ENCODE measurements around the gene GFOD2. TPM values are rescaled to one million over a fixed set of nuclear protein-coding genes. Genes with fewer than 3 reads are reported as not detected.

The GFOD2 gene
- total and polyA plus RNA-seq, 12 donors: 6.0 to 10.9 (median 8.2) TPM

DNA sequence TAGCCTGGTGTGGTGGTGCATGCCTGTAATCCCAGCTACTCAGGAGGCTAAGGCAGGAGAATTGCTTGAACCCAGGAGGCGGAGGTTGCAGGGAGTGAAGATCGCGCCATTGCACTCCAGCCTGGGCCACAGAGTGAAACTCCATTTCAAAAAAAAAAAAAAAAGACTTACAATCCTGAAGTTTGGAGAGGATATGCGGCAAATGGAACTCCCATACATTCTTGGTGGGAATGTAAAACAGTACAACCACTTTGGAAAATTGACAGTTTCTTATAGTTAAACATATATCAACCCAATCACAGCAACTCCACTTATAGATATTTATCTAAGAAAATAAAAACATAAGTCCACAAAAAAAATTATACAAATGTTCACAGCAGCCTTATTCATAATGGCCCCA, 11.9 kb downstream of the GFOD2 start:
- peaks cover 0 to 25% (median 11%) of the 10 kb centered on the region in 9 donors for H3K4me1 ChIP-seq
- no peak overlapping the region for H3K27ac ChIP-seq
- no peaks in the 10 kb centered on the region for H3K27me3 ChIP-seq
- H3K4me3 ChIP-seq: no peak overlapping the region
- 88 to 99% methylated on average over 4 of the region's 4 CpGs for WGBS, 2 donors
- ATAC-seq (no peak), DNase-seq (no peak)
- no peaks in the 10 kb centered on the region for H3K9me3 ChIP-seq
- H3K36me3 ChIP-seq: peaks cover 0 to 6% (median 0%) of the 10 kb centered on the region in 9 donors
- intact Hi-C loops (cut with DNase I): no loop called here
- TF ChIP-seq, protein P1, sequence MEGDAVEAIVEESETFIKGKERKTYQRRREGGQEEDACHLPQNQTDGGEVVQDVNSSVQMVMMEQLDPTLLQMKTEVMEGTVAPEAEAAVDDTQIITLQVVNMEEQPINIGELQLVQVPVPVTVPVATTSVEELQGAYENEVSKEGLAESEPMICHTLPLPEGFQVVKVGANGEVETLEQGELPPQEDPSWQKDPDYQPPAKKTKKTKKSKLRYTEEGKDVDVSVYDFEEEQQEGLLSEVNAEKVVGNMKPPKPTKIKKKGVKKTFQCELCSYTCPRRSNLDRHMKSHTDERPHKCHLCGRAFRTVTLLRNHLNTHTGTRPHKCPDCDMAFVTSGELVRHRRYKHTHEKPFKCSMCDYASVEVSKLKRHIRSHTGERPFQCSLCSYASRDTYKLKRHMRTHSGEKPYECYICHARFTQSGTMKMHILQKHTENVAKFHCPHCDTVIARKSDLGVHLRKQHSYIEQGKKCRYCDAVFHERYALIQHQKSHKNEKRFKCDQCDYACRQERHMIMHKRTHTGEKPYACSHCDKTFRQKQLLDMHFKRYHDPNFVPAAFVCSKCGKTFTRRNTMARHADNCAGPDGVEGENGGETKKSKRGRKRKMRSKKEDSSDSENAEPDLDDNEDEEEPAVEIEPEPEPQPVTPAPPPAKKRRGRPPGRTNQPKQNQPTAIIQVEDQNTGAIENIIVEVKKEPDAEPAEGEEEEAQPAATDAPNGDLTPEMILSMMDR (IDR thresholded peaks at IDR 0.05): no peak

DNA sequence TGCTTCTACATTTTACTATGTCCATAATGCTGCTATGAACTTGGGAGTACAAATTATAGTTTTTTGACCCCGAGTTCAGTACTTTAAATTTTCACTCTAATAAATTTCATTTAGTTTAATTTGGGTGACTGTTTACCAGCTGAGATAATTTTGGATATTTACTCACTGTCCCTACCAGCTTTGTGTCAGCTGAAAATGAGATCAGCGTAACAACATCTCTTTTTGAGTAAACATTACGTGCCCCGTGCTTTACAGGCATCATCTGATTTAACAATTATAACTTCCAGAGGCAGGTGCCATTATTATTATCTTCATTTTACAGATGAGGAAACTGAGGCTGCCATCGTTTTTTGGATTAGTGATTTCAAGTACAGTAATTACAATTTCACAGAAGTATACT, 15.0 kb downstream of the GFOD2 start:
- H3K27ac ChIP-seq: peak overlapping the region in 1 of 10 donors; percentile 31

DNA sequence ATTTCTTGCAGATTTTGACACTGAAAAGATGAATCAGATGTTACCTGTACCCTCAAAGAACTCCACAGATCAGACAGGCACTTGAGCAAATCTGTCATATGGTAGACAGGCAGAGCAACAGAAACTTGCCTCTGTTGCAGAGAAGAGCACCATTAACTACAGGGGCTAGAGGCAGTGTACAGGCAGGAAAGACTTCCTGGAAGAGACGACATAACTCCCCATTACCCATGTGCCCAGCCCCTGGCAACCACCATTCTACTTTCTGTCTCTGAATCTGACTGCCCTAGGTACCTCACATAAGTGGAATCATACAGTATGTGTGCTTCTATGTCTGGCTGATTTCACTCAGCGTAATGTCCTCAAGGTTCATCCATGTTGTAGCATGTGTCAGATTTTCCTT, 15.5 kb downstream of the GFOD2 start:
- Histone ChIP-seq H3K4me3 (no peak overlapping the region), H3K36me3 (peaks cover 0 to 14% (median 0%) of the 10 kb centered on the region in 9 donors), H3K27me3 (no peaks in the 10 kb centered on the region), H3K9me3 (peaks cover 0 to 11% (median 0%) of the 10 kb centered on the region in 11 donors), H3K4me1 (peaks cover 0 to 25% (median 11%) of the 10 kb centered on the region in 9 donors), H3K27ac (peak overlapping the region in 4 of 10 donors; percentile 16 to 34 (median 30))
- intact Hi-C loops (cut with DNase I): no loop called here
- TF ChIP-seq, protein P1 (IDR thresholded peaks at IDR 0.05): no peak
- DNase-seq (no peak), ATAC-seq (no peak)
- 66 to 82% methylated on average over 2 of the region's 2 CpGs for WGBS, 2 donors

More for the DNA sequence above, 15.0 kb downstream of the GFOD2 start:
- DNase-seq (no peak), ATAC-seq (no peak)
- TF ChIP-seq, protein P1 (IDR thresholded peaks at IDR 0.05): no peak
- Histone ChIP-seq H3K9me3 (peaks cover 0 to 8% (median 0%) of the 10 kb centered on the region in 11 donors), H3K36me3 (peaks cover 0 to 12% (median 0%) of the 10 kb centered on the region in 9 donors), H3K27me3 (no peaks in the 10 kb centered on the region), H3K4me3 (no peak overlapping the region), H3K4me1 (peaks cover 0 to 25% (median 11%) of the 10 kb centered on the region in 9 donors)
- intact Hi-C loops (cut with DNase I): no loop called here
- 93% methylated on average over 5 of the region's 5 CpGs for WGBS, 2 donors

DNA sequence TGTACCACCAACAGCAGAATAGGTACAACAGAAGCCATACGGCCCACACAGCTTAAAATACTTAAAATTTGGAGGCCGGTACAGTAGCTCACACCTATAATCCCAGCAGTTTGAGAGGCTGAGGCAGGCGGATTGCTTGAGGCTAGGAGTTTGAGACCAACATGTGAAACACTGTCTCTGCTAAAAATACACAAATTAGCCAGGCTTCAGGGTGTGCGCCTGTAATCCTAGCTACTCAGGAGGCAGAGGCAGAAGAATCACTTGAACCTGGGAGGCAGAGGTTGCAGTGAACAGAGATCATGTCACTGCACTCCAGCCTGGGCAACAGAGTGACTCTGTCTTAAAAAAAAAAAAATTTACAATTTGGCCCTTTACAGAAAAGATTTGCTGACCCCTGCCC, 17.0 kb downstream of the GFOD2 start:
- peaks cover 0 to 20% (median 11%) of the 10 kb centered on the region in 9 donors for H3K4me1 ChIP-seq
- TF ChIP-seq, protein P1 (IDR thresholded peaks at IDR 0.05): no peak
- intact Hi-C loops (cut with DNase I): no loop called here
- 94 to 96% methylated on average over 4 of the region's 4 CpGs for WGBS, 2 donors
- DNase-seq (no peak), ATAC-seq (no peak)
- no peak overlapping the region for H3K4me3 ChIP-seq
- H3K27me3 ChIP-seq: no peaks in the 10 kb centered on the region
- H3K27ac ChIP-seq: no peak overlapping the region
- peaks cover 0 to 11% (median 0%) of the 10 kb centered on the region in 11 donors for H3K9me3 ChIP-seq
- H3K36me3 ChIP-seq: peaks cover 0 to 26% (median 0%) of the 10 kb centered on the region in 9 donors

Data from heart right ventricle (tissue), 16 donors.